ENCODE measurements around the gene SLC12A8. TPM values are rescaled to one million over a fixed set of nuclear protein-coding genes. Genes with fewer than 3 reads are reported as not detected.
A peak's percentile ranks its signal among the peaks of the same experiment; 100 is the strongest.

Gene SLC12A8
- total and polyA plus RNA-seq, 12 donors = 1.0 to 5.9 (median 1.8) TPM

GRCh38 chr3:125136515-125136914 is 76.0 kb downstream of the SLC12A8 start:
- Histone ChIP-seq H3K27me3 (no peaks in the 10 kb centered on the region), H3K36me3 (replicated peaks in 1 of 2) (no peaks in the 10 kb centered on the region), H3K27ac (peak overlapping the region in 2 of 5 donors; percentile 23 to 57), H3K9me3 (replicated peaks in 1 of 3) (no peaks in the 10 kb centered on the region), H3K4me1 (replicated peaks in 1 of 2) (peaks cover 8 to 30% of the 10 kb centered on the region in 2 donors), H3K4me3 (no peak overlapping the region)
- 70 to 80% (median 76%) methylated on average over 4 of the region's 4 CpGs for WGBS, 4 donors
- no peak for DNase-seq
- intact Hi-C loops (cut with DNase I) = no loop called here
- TF ChIP-seq CTCF (IDR thresholded peaks at IDR 0.05) (no peak), POLR2A (IDR thresholded peaks at IDR 0.05) (no peak)

GRCh38 chr3:125134952-125135351 is 77.6 kb downstream of the SLC12A8 start:
- no peak for DNase-seq
- TF ChIP-seq CTCF (IDR thresholded peaks at IDR 0.05) = no peak
- no peak for TF ChIP-seq POLR2A (IDR thresholded peaks at IDR 0.05)
- H3K9me3 ChIP-seq (replicated peaks in 1 of 3) = no peaks in the 10 kb centered on the region
- whole genome bisulfite sequencing, 4 donors = 80 to 94% (median 89%) methylated on average over 6 of the region's 6 CpGs
- intact Hi-C loops (cut with DNase I) = no loop called here
- H3K27me3 ChIP-seq = no peaks in the 10 kb centered on the region
- no peak overlapping the region for H3K27ac ChIP-seq
- H3K4me1 ChIP-seq (replicated peaks in 1 of 2) = peaks cover 4 to 18% of the 10 kb centered on the region in 2 donors
- no peak overlapping the region for H3K4me3 ChIP-seq
- no peaks in the 10 kb centered on the region for H3K36me3 ChIP-seq (replicated peaks in 1 of 2)

GRCh38 chr3:125132815-125133214 is 79.7 kb downstream of the SLC12A8 start:
- H3K9me3 ChIP-seq (replicated peaks in 1 of 3) = no peaks in the 10 kb centered on the region
- H3K36me3 ChIP-seq (replicated peaks in 1 of 2) = no peaks in the 10 kb centered on the region
- TF ChIP-seq POLR2A (IDR thresholded peaks at IDR 0.05) = no peak
- no peak for TF ChIP-seq CTCF (IDR thresholded peaks at IDR 0.05)
- WGBS, 4 donors = 70 to 75% (median 72%) methylated on average over 2 of the region's 2 CpGs
- no peak overlapping the region for H3K27ac ChIP-seq
- H3K4me1 ChIP-seq (replicated peaks in 1 of 2) = peaks cover 7 to 22% of the 10 kb centered on the region in 2 donors
- no peaks in the 10 kb centered on the region for H3K27me3 ChIP-seq
- DNase-seq = peak in 1 of 7 donors; percentile 3
- H3K4me3 ChIP-seq = no peak overlapping the region
- intact Hi-C loops (cut with DNase I) = no loop called here

GRCh38 chr3:125129512-125129997 is 83.0 kb downstream of the SLC12A8 start:
- intact Hi-C loops (cut with DNase I) = loop anchor here in 1 of 2 donors (10.0 kb wide), 1 partner anchor 65 kb away; no protein-coding TSS in a partner anchor
- peak; percentile 66 to 91 (median 88) for DNase-seq
- TF ChIP-seq CTCF (IDR thresholded peaks at IDR 0.05) = no peak
- TF ChIP-seq POLR2A (IDR thresholded peaks at IDR 0.05) = no peak

More at GRCh38 chr3:125129512-125129997, 83.0 kb downstream of the SLC12A8 start:
- H3K4me1 ChIP-seq (replicated peaks in 1 of 2) = peaks cover 3 to 19% of the 10 kb centered on the region in 2 donors
- no peaks in the 10 kb centered on the region for H3K27me3 ChIP-seq
- peak overlapping the region in 1 of 5 donors; percentile 38 for H3K27ac ChIP-seq
- H3K4me3 ChIP-seq = no peak overlapping the region
- WGBS, 4 donors = 36 to 53% (median 46%) methylated on average over 6 to 10 of the region's 10 CpGs
- no peaks in the 10 kb centered on the region for H3K36me3 ChIP-seq (replicated peaks in 1 of 2)
- H3K9me3 ChIP-seq (replicated peaks in 1 of 3) = no peaks in the 10 kb centered on the region

All from adrenal gland (tissue), 12 donors.